ENCODE results near the gene JAKMIP2.

JAKMIP2 gene

DNA sequence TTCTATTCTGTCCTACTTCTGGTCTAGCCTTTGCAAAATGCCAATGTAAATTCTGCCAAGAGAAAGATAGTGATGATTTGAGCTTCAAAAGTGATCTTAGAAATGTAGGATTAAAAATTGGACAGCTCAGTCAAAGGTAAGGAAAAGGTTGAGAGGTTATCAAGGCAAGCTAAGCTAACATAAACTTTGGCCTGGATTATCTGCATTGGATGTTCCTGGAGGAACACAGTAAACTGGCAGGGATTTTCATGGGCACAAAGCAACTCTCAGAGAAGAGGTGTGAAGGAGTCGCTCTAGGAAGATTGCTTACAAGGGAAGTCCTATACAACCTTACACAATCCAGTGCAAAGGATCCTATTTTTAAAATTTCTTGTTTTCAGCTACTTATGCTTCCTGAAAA is 115.2 kb downstream of the JAKMIP2 start:
- no peak overlapping the region for H3K4me3 ChIP-seq (ENCODE audit: low read length in 2 of 2)
- H3K9ac ChIP-seq (ENCODE audit: low read depth in 1 of 2, low read length in 2 of 2) = no peak overlapping the region
- no peaks in the 10 kb centered on the region for H3K27me3 ChIP-seq (ENCODE audit: control insufficient read depth in 2 of 2, insufficient read depth in 2 of 2, low read length in 2 of 2)
- H3K9me3 ChIP-seq (ENCODE audit: control insufficient read depth in 2 of 2, low read length in 2 of 2) = no peaks in the 10 kb centered on the region
- no peaks in the 10 kb centered on the region for H3K4me1 ChIP-seq (ENCODE audit: control insufficient read depth in 2 of 2, insufficient read depth in 2 of 2, low read length in 2 of 2)
- no peaks in the 10 kb centered on the region for H3K36me3 ChIP-seq (ENCODE audit: control insufficient read depth in 2 of 2, insufficient read depth in 2 of 2, low read length in 2 of 2)
- H3K27ac ChIP-seq (ENCODE audit: low read depth in 2 of 2, low read length in 2 of 2) = no peak overlapping the region

DNA sequence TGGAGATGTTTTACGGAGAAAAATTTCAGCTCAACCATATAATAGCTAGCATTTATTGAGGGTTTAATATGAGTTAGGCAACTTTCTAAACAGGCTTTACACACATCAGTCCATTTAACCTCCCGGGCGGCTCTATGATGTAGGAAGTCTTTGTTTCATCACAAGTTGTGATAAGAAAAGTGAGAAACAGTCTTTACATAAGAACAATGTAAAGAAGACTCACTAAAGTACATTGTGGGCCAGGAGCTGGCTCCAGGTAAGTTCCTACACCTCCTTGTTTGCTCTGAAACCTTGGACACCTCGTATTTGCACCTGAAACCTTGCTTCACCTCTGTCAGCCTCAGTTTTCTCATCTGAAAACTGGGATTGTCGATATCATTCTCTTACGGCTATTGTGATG is 116.1 kb downstream of the JAKMIP2 start:
- H3K4me3 ChIP-seq (ENCODE audit: low read length in 2 of 2) = no peak overlapping the region
- H3K9ac ChIP-seq (ENCODE audit: low read depth in 1 of 2, low read length in 2 of 2) = no peak overlapping the region
- no peak overlapping the region for H3K27ac ChIP-seq (ENCODE audit: low read depth in 2 of 2, low read length in 2 of 2)
- no peaks in the 10 kb centered on the region for H3K9me3 ChIP-seq (ENCODE audit: control insufficient read depth in 2 of 2, low read length in 2 of 2)
- H3K4me1 ChIP-seq (ENCODE audit: control insufficient read depth in 2 of 2, insufficient read depth in 2 of 2, low read length in 2 of 2) = no peaks in the 10 kb centered on the region
- H3K27me3 ChIP-seq (ENCODE audit: control insufficient read depth in 2 of 2, insufficient read depth in 2 of 2, low read length in 2 of 2) = no peaks in the 10 kb centered on the region
- no peaks in the 10 kb centered on the region for H3K36me3 ChIP-seq (ENCODE audit: control insufficient read depth in 2 of 2, insufficient read depth in 2 of 2, low read length in 2 of 2)

DNA sequence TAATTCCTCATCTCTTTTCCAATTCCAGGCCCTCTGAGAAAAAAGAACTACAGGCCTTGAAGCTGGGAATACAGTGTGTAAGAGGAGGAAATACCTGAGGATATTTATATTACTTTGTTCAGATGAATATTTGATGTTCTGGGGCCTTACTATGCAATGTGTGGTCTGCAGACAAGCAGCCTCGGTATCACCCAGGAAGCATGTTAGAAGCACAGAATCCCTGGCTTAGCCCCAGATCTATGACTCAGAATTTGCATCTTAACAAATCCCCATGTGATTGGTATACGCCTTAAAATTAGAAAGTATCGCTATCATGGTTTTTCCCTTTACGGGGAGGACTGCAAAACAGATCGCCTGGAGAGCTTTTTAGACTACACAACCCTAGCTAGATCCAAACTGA is 121.0 kb downstream of the JAKMIP2 start:
- Histone ChIP-seq H3K9me3 (ENCODE audit: control insufficient read depth in 2 of 2, low read length in 2 of 2) (no peaks in the 10 kb centered on the region), H3K4me1 (ENCODE audit: control insufficient read depth in 2 of 2, insufficient read depth in 2 of 2, low read length in 2 of 2) (no peaks in the 10 kb centered on the region), H3K27ac (ENCODE audit: low read depth in 2 of 2, low read length in 2 of 2) (no peak overlapping the region), H3K9ac (ENCODE audit: low read depth in 1 of 2, low read length in 2 of 2) (no peak overlapping the region), H3K36me3 (ENCODE audit: control insufficient read depth in 2 of 2, insufficient read depth in 2 of 2, low read length in 2 of 2) (no peaks in the 10 kb centered on the region), H3K27me3 (ENCODE audit: control insufficient read depth in 2 of 2, insufficient read depth in 2 of 2, low read length in 2 of 2) (no peaks in the 10 kb centered on the region), H3K4me3 (ENCODE audit: low read length in 2 of 2) (no peak overlapping the region)

- H3K36me3 ChIP-seq (ENCODE audit: control insufficient read depth in 2 of 2, insufficient read depth in 2 of 2, low read length in 2 of 2) = no peaks in the 10 kb centered on the region
- H3K9ac ChIP-seq (ENCODE audit: low read depth in 1 of 2, low read length in 2 of 2) = no peak overlapping the region
- H3K4me3 ChIP-seq (ENCODE audit: low read length in 2 of 2) = peak overlapping the region; percentile 46 to 51
- no peak overlapping the region for H3K27ac ChIP-seq (ENCODE audit: low read depth in 2 of 2, low read length in 2 of 2)
- no peaks in the 10 kb centered on the region for H3K27me3 ChIP-seq (ENCODE audit: control insufficient read depth in 2 of 2, insufficient read depth in 2 of 2, low read length in 2 of 2)
- H3K9me3 ChIP-seq (ENCODE audit: control insufficient read depth in 2 of 2, low read length in 2 of 2) = no peaks in the 10 kb centered on the region
- no peaks in the 10 kb centered on the region for H3K4me1 ChIP-seq (ENCODE audit: control insufficient read depth in 2 of 2, insufficient read depth in 2 of 2, low read length in 2 of 2)
Observed at GRCh38 chr5:147659166-147659929, 123.2 kb downstream of the JAKMIP2 start.

GRCh38 chr5:147658293-147658932 is 124.1 kb downstream of the JAKMIP2 start:
- Histone ChIP-seq H3K9me3 (ENCODE audit: control insufficient read depth in 2 of 2, low read length in 2 of 2) (no peaks in the 10 kb centered on the region), H3K27ac (ENCODE audit: low read depth in 2 of 2, low read length in 2 of 2) (no peak overlapping the region), H3K9ac (ENCODE audit: low read depth in 1 of 2, low read length in 2 of 2) (no peak overlapping the region), H3K4me3 (ENCODE audit: low read length in 2 of 2) (no peak overlapping the region), H3K4me1 (ENCODE audit: control insufficient read depth in 2 of 2, insufficient read depth in 2 of 2, low read length in 2 of 2) (no peaks in the 10 kb centered on the region), H3K36me3 (ENCODE audit: control insufficient read depth in 2 of 2, insufficient read depth in 2 of 2, low read length in 2 of 2) (no peaks in the 10 kb centered on the region), H3K27me3 (ENCODE audit: control insufficient read depth in 2 of 2, insufficient read depth in 2 of 2, low read length in 2 of 2) (no peaks in the 10 kb centered on the region)

DNA sequence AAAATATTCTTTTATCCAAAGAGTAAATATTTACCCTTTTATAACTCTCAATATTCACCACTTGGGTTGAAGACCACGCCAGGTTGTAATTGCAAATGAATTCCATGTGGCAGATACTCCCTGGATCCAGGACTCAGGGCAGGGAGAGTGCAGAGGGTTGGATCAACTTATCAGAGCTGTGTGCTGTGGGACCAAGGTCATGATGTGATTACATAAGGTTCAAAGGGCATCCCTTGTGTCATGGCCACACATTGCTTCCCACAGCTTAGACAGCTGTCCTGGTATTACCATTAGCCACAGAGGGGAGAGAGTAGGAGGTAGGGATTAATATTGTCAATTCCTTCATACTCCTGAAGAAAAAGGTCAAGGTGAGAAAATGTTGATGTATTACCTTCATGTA is 133.9 kb downstream of the JAKMIP2 start:
- H3K27ac ChIP-seq (ENCODE audit: low read depth in 2 of 2, low read length in 2 of 2) = no peak overlapping the region
- H3K4me3 ChIP-seq (ENCODE audit: low read length in 2 of 2) = no peak overlapping the region
- no peaks in the 10 kb centered on the region for H3K27me3 ChIP-seq (ENCODE audit: control insufficient read depth in 2 of 2, insufficient read depth in 2 of 2, low read length in 2 of 2)
- H3K9me3 ChIP-seq (ENCODE audit: control insufficient read depth in 2 of 2, low read length in 2 of 2) = no peaks in the 10 kb centered on the region
- no peaks in the 10 kb centered on the region for H3K4me1 ChIP-seq (ENCODE audit: control insufficient read depth in 2 of 2, insufficient read depth in 2 of 2, low read length in 2 of 2)
- H3K9ac ChIP-seq (ENCODE audit: low read depth in 1 of 2, low read length in 2 of 2) = no peak overlapping the region
- H3K36me3 ChIP-seq (ENCODE audit: control insufficient read depth in 2 of 2, insufficient read depth in 2 of 2, low read length in 2 of 2) = no peaks in the 10 kb centered on the region

GRCh38 chr5:147645197-147645596 is 137.3 kb downstream of the JAKMIP2 start:
- Histone ChIP-seq H3K4me3 (ENCODE audit: low read length in 2 of 2) (no peak overlapping the region), H3K4me1 (ENCODE audit: control insufficient read depth in 2 of 2, insufficient read depth in 2 of 2, low read length in 2 of 2) (no peaks in the 10 kb centered on the region), H3K9me3 (ENCODE audit: control insufficient read depth in 2 of 2, low read length in 2 of 2) (no peaks in the 10 kb centered on the region), H3K9ac (ENCODE audit: low read depth in 1 of 2, low read length in 2 of 2) (no peak overlapping the region), H3K36me3 (ENCODE audit: control insufficient read depth in 2 of 2, insufficient read depth in 2 of 2, low read length in 2 of 2) (no peaks in the 10 kb centered on the region), H3K27ac (ENCODE audit: low read depth in 2 of 2, low read length in 2 of 2) (no peak overlapping the region), H3K27me3 (ENCODE audit: control insufficient read depth in 2 of 2, insufficient read depth in 2 of 2, low read length in 2 of 2) (no peaks in the 10 kb centered on the region)

DNA sequence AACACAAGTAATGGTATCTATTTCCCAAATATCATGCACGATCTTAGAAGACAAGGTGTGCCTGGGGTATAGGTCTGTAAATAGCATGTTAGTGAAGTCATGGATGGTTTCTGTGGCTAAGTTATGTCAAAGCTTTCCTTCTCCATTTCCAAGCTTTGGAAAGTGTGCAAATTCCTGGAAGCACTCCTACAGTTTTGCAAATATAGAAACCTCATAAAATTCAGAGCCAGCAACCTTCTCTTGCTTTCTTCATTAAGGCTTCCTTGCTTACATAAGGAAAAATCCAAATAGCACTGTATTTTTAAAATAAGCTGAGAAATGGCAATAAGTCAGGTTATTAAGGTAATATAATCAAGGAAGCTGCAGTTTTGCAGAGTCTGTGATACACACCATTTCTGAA is 138.1 kb downstream of the JAKMIP2 start:
- Histone ChIP-seq H3K36me3 (ENCODE audit: control insufficient read depth in 2 of 2, insufficient read depth in 2 of 2, low read length in 2 of 2) (no peaks in the 10 kb centered on the region), H3K4me1 (ENCODE audit: control insufficient read depth in 2 of 2, insufficient read depth in 2 of 2, low read length in 2 of 2) (no peaks in the 10 kb centered on the region), H3K9ac (ENCODE audit: low read depth in 1 of 2, low read length in 2 of 2) (no peak overlapping the region), H3K9me3 (ENCODE audit: control insufficient read depth in 2 of 2, low read length in 2 of 2) (no peaks in the 10 kb centered on the region), H3K27ac (ENCODE audit: low read depth in 2 of 2, low read length in 2 of 2) (no peak overlapping the region), H3K4me3 (ENCODE audit: low read length in 2 of 2) (no peak overlapping the region), H3K27me3 (ENCODE audit: control insufficient read depth in 2 of 2, insufficient read depth in 2 of 2, low read length in 2 of 2) (no peaks in the 10 kb centered on the region)

GRCh38 chr5:147643142-147643541 is 139.4 kb downstream of the JAKMIP2 start:
- Histone ChIP-seq H3K36me3 (ENCODE audit: control insufficient read depth in 2 of 2, insufficient read depth in 2 of 2, low read length in 2 of 2) (no peaks in the 10 kb centered on the region), H3K27ac (ENCODE audit: low read depth in 2 of 2, low read length in 2 of 2) (no peak overlapping the region), H3K9ac (ENCODE audit: low read depth in 1 of 2, low read length in 2 of 2) (no peak overlapping the region), H3K9me3 (ENCODE audit: control insufficient read depth in 2 of 2, low read length in 2 of 2) (no peaks in the 10 kb centered on the region), H3K4me1 (ENCODE audit: control insufficient read depth in 2 of 2, insufficient read depth in 2 of 2, low read length in 2 of 2) (no peaks in the 10 kb centered on the region), H3K4me3 (ENCODE audit: low read length in 2 of 2) (no peak overlapping the region), H3K27me3 (ENCODE audit: control insufficient read depth in 2 of 2, insufficient read depth in 2 of 2, low read length in 2 of 2) (no peaks in the 10 kb centered on the region)

DNA sequence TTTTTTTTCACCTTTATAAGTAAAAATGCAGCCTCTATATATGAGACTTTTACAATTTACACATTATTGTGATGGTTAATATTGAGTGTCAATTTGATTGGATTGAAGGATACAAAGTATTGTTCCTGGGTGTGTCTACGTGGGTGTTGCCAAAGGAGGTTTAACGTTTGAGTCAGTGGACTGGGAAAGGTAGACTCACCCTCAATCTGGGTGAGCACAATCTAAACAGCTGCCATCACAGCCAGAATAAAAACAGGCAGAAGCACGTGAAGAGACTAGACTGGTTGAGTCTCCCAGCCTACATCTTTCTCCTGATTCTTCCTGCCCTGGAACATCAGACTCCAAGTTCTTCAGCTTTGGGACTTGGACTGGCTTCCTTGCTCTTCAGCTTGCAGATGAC is 139.9 kb downstream of the JAKMIP2 start:
- Histone ChIP-seq H3K27ac (ENCODE audit: low read depth in 2 of 2, low read length in 2 of 2) (no peak overlapping the region), H3K4me3 (ENCODE audit: low read length in 2 of 2) (no peak overlapping the region), H3K4me1 (ENCODE audit: control insufficient read depth in 2 of 2, insufficient read depth in 2 of 2, low read length in 2 of 2) (no peaks in the 10 kb centered on the region), H3K9me3 (ENCODE audit: control insufficient read depth in 2 of 2, low read length in 2 of 2) (no peaks in the 10 kb centered on the region), H3K36me3 (ENCODE audit: control insufficient read depth in 2 of 2, insufficient read depth in 2 of 2, low read length in 2 of 2) (no peaks in the 10 kb centered on the region), H3K9ac (ENCODE audit: low read depth in 1 of 2, low read length in 2 of 2) (no peak overlapping the region), H3K27me3 (ENCODE audit: control insufficient read depth in 2 of 2, insufficient read depth in 2 of 2, low read length in 2 of 2) (no peaks in the 10 kb centered on the region)
